CD4-positive, alpha-beta T cell treated with Interleukin-12 subunit alpha and Interleukin-12 subunit beta, for 1 hour (primary cell): ENCODE measurements around the gene DDX50.
A peak's percentile ranks its signal among the peaks of the same experiment; 100 is the strongest.
"Not testable (repeated sequence)": the region's sequence is repeated elsewhere in the genome, so short reads cannot be mapped to it uniquely, and the experiment has no call there.

Experiments used
- DNase-seq: peaks from one replicate; pipeline ENCODE4 v3.0.0-alpha.2; 2020

DDX50 gene

DNA sequence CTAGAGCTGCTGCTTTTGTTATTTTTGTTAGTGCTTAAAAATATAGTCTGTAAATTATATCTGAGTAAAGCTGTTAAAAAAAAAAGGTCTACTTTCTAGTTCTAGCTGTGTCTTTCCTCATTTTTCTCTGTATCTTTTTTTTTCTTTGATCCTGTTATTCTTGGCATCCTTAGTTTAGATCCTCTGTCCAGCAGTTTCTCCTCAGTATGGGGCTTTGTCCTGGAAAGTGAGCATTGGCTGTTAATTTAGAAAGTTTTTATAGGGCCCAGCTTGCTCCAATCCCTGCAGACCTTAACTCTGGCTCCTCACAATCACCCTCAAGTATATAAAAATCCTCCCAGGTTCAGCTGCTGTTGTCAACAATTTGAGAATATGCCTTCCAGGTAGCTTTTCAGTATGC is 23.5 kb downstream of the DDX50 start:
- no peak for DNase-seq

DNA sequence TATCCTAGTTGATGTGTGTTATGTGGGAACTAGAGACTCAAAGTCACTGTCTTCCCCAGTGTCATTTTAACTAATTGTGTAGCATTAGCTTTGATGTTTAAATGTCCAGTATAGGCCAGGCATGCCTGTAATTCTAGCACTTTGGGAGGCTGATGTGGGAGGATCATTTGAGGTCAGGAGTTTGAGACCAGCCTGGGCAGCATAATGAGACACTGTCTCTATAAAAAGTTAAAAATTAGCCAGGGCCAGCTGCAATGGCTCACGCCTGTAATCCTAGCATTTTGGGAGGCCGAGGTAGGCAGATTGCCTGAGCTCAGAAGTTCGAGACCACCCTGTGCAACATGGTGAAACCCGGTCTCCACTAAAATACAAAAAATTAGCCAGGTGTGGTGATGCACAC is 24.4 kb downstream of the DDX50 start:
- no peak for DNase-seq

DNA sequence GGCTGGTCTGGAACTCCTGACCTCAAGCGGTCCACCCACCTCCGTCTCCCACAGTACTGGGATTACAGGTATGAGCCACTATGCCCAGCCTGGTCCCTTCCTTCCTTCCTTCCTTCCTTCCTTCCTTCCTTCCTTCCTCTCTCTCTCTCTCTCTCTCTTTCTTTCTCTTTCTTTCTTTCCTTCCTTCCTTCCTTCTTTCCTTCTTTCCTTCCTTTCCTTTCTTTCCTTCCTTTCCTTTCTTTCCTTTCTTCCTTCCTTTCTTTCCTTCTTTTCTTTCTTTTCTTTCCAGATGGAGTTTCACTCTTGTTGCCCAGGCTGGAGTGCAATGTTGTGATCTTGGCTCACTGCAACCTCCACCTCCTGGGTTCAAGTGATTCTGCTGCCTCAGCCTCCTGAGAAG is 28.0 kb downstream of the DDX50 start:
- not testable (repeated sequence) for DNase-seq

DNA sequence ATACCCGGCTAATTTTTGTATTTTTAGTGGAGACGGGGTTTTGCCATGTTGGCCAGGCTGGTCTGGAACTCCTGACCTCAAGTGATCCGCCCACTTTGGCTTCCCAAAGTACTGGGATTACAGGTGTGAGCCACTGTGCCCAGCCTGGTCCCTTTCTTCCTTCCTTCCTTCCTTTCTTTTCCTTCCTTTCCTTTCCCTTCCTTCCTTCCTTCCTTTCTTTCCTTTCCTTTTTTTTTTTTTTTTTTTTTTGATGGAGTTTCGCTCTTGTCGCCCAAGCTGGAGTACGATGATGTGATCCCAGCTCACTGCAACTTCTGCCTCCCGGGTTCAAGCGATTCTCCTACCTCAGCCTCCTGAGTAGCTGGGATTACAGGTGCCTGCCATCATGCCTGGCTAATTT is 28.8 kb downstream of the DDX50 start:
- DNase-seq: not testable (repeated sequence)

DNA sequence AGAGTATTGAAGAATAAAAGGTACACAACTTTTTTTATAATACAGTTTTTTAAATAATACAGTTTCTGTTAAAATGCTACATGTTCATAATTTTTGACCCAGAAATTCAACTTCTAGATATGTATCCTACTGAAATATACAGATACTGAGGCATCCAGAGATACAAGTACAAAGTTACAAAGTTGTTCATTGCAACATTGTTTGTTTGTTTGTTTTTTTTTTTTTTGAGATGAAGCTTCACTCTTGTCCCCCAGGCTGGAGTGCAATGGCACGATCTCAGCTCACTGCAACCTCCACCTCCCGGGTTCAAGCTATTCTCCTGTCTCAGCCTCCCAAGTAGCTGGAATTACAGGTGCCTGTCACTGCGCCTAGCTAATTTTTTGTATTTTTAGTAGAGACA is 31.7 kb downstream of the DDX50 start:
- DNase-seq: not testable (repeated sequence)

DNA sequence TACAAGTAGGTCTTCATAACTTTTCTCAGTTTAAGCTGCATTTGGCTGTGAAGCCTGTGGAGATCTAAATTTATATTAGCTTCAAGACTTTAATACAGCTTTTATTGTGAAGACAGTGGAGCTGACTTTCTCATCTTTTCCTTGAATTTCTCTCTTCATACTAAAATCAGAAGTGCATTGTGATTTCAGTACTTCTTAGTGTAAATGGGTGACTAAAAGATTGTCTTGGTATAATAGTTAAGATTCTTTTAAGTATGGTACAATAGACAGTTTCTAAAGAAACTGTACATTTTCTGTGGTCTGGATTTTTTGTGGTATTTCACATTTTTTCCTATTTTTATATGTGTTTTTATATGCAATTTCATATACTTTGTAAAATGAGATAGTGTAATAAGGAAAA is 33.9 kb downstream of the DDX50 start:
- no peak for DNase-seq

DNA sequence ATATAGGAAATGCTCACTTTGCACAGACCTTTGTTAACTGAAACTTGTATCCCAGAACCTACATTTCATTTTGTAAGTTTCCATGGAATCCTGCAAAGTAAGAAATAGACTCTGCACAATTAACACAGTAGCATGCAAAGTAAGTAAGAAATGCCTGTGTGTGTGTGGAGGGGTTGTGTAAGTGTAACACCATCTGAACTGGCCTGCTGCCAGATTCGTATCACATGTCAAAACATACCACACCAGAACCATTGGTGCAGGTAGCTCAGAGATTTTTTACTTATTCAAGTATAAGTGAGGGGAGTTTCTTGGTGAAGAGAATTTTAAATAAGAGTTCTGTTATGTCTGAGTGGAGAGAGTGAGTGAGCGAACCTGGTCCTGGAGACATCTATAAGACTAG is 37.0 kb downstream of the DDX50 start:
- DNase-seq: no peak

DNA sequence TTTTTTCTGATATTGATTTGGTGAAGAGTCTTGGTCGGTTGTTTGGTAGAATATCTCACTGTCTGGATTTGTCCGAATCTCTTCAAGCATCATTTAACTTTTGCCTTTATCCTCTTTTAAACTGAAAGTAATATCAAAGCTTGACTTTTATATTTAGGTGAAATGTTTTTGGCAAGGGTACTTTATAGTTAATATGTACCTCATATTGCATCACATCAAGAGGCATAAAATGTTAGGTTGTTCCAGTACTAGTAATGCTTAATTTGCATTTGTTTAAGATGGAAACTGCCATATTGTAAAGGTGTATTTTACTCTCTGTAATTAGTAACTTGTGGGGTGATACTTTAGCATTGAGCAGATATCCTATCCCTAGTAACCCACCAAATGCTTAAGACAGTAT is 37.8 kb downstream of the DDX50 start:
- DNase-seq: no peak

DNA sequence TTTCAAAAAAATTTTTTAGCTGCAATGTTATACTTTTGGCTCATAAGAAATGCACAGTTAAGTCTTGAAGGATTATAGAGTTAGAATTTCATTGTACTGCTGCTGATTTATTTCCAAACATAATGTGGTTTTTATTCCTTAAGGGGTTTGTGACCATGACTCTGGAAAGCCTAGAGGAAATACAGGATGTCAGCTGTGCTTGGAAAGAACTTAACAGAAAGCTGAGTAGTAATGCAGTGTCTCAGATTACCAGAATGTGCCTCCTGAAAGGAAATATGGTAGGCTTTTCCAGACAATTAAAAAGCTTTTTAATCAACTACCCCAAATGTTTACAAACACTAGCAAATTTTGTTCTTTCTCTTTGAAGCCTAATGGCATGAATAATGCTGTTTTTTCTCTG is 39.8 kb downstream of the DDX50 start:
- not testable (repeated sequence) for DNase-seq

DNA sequence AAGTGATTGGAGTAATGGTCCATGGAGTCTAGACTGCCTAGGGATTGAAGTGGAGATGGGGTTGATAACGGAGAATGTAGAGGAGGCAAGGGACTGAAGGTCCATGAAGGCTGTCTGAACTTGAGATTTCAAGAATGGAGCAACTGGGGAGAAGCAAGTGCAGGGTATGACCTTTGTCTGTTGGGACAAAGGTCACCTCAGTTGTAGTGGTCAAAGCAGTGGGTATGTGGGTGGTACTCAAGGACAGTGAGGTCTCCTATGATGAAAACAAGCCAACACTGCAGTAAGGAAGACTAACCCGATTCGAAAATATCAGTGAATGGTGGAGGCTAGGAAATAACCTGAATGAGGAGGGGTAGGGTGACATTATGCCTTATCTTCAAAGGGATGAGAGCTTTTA is 49.5 kb downstream of the DDX50 start:
- DNase-seq: no peak

DNA sequence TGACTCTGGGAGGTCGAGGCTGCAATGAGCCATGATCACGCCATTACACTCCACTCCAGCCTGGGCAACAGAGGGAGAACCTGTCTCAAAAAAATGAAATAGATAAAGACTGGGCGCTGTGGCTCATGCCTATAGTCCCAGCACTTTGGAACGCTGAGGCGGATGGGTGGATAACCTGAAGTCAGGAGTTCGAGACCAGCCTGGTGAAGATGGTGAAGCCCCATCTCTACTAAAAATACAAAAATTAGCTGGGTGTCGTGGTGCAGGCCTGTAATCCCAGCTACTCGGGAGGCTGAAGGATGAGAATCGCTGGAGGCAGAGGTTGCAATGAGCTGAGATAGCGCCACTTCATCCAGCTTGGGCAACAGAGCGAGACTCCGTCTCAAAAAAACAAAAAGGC is 53.8 kb downstream of the DDX50 start:
- no peak for DNase-seq

DNA sequence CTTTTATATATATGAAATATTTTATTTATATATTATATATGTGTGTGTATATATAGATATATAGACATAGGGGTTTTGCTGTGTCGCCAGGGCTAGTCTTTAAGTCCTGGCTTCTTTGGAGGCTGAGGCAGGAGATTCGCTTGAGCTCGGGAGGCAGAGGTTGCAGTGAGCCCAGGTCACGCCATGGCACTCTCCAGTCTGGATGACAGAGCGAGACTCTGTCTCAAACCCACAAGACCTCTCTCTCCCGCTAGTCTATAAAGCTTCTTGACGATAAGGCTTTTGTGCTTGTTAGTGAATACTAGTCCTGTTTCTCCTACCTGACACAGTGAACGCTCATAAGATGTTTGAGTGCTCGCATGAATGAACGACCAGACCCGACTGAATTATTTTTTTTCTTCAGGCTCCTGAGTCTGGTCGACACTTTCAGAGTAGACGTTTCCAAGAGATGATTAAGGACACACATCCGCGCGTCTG is 54.3 kb downstream of the DDX50 start:
- no peak for DNase-seq

DNA sequence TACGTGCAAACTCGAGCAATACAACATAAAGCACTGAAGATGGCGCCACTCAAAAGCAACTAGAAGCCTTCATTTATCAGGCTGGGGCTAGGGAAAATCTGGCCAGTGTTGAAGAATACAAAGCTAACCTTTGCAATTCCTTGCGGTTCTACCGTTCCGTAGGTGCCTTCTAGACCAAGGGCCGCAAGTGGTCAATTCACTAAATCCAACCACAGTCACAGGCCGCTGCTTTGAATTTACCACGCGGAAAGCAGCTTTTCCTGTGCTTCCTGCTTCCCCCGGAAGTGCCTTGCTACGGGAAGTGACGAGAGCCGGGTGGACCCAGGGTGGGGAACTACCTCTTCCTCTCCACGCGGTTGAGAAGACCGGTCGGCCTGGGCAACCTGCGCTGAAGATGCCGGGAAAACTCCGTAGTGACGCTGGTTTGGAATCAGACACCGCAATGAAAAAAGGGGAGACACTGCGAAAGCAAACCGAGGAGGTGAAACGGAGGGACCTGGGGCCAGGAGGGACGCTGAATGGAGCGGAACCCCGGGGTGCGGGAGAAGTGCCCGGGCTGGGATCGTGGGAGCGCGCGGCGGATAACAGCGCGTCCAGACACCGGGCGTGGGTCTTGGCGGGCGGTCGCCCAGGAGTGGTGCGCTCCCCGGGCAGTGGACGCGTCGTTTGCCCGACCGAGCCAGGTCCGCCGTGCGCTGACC is 54.9 kb downstream of the DDX50 start, which contains the start of gene DDX21:
TSS of gene DDX21 (plus strand) at position 339 of the 701 bp plus-strand sequence. CDS start at position 395, 56 bp downstream.
- DNase-seq: peak; percentile 89

DNA sequence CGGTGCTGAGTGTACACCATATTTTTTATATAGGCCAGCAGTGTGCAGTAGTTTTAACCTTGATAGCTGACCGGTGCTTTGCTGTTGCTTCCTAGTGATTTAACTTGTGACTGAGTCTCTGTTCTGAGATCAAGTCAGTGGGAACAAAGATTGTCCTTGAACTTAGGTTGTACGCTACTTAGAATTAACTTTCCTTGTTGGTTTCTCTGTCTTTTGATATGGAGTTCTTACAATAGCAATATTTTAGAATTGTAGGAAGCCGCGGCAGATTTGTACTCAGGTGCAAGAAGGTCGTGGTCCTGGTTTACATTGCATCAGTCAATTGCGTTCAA is 56.1 kb downstream of the DDX50 start:
- no peak for DNase-seq

DNA sequence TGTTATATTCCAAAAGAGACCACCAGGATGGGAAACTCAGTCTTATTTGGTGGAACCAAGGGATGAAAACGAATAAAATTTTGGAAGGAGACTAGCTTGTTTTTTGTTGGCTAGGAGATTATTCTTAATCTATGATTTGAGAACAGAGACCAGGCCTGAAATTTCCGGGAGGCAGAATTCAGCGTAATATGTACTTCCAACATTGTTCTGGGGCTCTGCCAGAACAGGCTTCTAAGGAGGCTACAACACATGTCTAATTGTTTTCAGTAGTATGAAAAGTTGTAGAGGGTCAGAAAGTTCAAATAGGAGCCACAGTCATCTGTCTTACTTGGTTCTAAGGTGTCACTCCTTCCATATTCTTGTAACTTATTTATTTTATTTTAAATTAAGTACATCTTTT is 56.5 kb downstream of the DDX50 start:
- DNase-seq: no peak

DNA sequence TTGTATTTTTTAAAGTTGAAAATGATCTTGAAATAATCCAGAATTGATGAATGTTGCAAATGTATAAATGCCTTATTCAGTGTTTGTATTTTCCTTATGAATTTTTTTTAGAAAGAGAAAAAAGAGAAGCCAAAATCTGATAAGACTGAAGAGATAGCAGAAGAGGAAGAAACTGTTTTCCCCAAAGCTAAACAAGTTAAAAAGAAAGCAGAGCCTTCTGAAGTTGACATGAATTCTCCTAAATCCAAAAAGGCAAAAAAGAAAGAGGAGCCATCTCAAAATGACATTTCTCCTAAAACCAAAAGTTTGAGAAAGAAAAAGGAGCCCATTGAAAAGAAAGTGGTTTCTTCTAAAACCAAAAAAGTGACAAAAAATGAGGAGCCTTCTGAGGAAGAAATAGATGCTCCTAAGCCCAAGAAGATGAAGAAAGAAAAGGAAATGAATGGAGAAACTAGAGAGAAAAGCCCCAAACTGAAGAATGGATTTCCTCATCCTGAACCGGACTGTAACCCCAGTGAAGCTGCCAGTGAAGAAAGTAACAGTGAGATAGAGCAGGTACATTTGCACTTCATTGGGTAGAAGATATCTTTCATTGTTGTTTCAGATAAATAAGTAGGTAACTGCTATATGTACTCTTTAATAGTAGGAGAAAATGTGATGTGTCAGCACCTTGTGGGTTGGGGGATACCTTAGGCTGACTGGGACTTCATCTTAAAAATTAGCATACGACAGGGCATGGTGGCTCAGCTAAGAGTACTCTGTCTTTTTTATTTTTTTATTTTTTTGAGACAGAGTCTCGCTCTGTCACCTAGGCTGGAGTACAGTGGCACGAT is 58.8 kb downstream of the DDX50 start:
- no peak for DNase-seq

DNA sequence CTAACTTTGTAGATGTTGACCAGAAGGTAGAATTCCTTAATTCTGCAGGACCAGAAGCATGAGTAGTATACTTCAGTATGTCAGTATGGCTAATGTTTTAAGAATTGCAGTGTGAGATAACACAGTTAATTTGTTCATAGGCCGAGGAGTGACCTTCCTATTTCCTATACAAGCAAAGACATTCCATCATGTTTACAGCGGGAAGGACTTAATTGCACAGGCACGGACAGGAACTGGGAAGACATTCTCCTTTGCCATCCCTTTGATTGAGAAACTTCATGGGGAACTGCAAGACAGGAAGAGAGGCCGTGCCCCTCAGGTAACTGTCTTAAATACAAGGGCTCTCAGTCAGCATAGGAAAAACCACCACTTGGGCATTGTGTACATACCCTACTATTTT is 62.0 kb downstream of the DDX50 start:
- DNase-seq: no peak

DNA sequence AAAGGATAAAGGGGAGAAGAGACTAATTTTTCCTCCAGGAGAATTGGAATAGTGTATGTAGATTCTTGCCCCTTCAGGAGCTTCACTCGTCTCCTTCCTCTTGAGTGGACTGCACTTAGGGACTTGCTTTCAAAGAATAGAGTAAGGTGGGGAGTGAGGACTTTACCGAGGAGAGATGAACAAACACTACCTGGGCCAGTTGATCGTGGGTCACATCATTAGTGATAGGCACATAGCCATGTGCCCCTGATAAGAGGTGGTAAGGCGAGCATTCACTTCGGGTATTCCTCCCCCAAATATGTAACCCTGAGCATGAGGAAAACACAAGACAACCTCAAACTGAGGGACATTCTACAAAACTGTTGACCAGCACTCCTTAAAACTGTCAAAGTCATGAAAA is 72.9 kb downstream of the DDX50 start:
- DNase-seq: no peak

DNA sequence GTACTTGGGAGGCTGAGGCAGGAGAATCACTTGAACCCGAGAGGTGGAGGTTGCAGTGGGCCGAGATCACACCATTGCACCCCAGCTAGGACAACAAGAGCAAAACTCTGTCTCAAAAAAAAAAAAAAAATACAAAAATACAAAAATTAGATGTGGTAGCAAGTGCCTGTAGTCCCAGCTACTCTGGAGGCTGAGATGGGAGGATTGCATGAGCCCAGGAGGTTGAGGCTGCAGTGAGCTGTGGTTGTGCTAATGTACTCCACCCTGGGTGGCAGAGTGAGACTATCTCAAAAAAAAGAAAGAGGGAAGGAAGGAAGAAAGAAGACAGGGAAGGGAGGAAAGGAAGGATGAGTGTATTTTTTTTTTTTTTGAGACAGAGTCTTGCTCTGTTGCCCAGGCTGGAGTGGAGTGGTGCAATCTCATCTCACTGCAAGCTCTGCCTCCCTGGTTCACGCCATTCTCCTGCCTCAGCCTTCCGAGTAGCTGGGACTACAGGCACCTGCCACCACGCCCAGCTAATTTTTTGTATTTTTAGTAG is 74.9 kb downstream of the DDX50 start:
- DNase-seq: not testable (repeated sequence)

DNA sequence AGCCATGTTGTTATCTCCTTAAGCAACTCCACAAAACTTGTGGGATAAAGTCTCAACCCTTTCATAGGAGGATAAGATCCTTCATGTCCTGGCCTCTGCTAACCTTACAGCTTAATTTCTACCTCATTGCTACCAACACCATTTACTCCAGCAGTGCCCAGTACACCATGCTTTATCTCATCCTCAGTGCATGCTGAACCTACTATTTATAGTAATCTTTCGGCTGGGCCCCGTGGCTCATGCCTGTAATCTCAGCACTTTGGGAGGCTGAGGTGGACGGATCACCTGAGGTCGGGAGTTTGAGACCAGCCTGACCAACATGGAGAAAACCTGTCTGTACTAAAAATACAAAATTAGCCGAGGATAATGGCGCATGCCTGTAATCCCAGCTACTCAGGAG is 78.6 kb downstream of the DDX50 start:
- not testable (repeated sequence) for DNase-seq

DNA sequence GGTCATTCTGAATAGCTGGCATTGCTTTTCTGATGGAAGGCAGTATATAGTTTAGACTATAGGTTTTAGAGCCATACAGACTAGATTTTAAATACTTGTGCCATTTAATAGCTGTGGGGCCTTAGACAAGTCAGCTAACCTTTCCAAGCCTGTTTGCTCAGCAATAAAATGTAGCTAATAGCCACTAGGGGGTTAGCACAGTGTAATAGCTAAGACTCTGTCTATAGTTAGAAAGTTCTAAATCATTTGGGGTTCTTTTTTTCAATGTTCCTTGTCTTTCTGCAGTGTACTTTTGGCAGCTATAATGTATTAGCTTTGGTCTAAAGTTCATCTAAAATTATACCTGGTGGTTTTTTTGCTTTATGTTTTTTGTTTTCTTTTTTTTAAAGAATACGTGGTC is 80.0 kb downstream of the DDX50 start:
- no peak for DNase-seq

DNA sequence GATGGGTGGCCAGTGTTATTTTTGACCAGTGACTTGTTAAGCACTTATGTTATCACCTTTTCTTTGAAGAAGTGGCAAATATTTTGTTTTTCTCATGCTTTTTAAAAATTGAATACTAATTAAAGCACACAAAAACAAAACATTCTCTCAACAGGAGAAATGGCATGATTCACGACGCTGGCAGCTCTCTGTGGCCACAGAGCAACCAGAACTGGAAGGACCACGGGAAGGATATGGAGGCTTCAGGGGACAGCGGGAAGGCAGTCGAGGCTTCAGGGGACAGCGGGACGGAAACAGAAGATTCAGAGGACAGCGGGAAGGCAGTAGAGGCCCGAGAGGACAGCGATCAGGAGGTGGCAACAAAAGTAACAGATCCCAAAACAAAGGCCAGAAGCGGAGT is 81.3 kb downstream of the DDX50 start:
- DNase-seq: no peak

DNA sequence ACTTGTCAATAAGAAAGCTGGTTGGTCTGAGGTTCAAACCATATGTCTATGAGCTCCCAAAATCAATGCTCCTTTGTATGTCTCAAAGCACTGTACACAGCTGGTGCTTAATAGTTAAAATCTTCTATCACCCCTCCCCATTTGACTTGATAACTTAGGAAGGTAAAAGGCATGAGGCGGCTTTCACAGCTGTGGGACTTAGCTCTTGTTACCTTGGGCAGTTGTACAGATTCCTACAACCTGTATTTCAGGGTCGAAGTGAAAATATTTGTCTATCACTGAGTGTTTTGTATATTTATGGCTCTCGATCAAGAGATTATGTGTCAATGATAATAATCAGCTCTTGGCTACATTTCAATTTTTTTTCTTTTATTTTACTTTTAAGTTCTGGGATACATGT is 86.5 kb downstream of the DDX50 start:
- no peak for DNase-seq
